HEK293 (cell line): ENCODE results near the gene SOX6.

Source experiments
- CTCF ChIP-seq: fragments of 450-650 bp; formaldehyde crosslinking; IDR thresholded peaks from 2 replicates; pipeline ENCODE4 v1.5.1; 2016; ENCODE audit warnings: missing biosample characterization, missing genetic modification characterization
- OVOL3 ChIP-seq: fragments of 450-650 bp; formaldehyde crosslinking; IDR thresholded peaks from 2 replicates; pipeline ENCODE4 v1.5.1; 2016; ENCODE audit warnings: missing biosample characterization, missing genetic modification characterization
- REST ChIP-seq: fragments of 450-650 bp; formaldehyde crosslinking; IDR thresholded peaks from 2 replicates; pipeline ENCODE4 v1.5.1; 2016; ENCODE audit warnings: missing biosample characterization, missing genetic modification characterization
- TCF7L2 ChIP-seq: IDR thresholded peaks from 2 replicates; pipeline ENCODE4 v1.6.1; 2011; ENCODE audit warnings: low read depth, mild to moderate bottlenecking, inconsistent platforms, low read length, moderate library complexity, borderline replicate concordance
- ZEB2 ChIP-seq: fragments of 450-650 bp; formaldehyde crosslinking; IDR thresholded peaks from 2 replicates; pipeline ENCODE4 v1.5.1; 2016; ENCODE audit warnings: missing biosample characterization, missing genetic modification characterization
- ZNF184 ChIP-seq: fragments of 450-650 bp; IDR thresholded peaks from 2 replicates; pipeline ENCODE4 v1.5.1; 2018; ENCODE audit warnings: missing biosample characterization, mild to moderate bottlenecking, missing genetic modification characterization
- ZNF274 ChIP-seq, 2 experiments: fragments of 200-500 bp in 1 of 2; fragments of 450-650 bp in 1 of 2; sonication (Bioruptor generic) in 1 of 2; formaldehyde crosslinking in 1 of 2; IDR thresholded peaks; 2 replicates each; pipeline versions ENCODE4 v1.5.1 to v1.6.1; 2014 to 2016; ENCODE audit warnings: borderline replicate concordance in 1 of 2, inconsistent platforms in 1 of 2, low read length in 1 of 2, missing biosample characterization in 1 of 2, missing genetic modification characterization in 1 of 2
- ZNF660 ChIP-seq: fragments of 450-650 bp; IDR thresholded peaks from 2 replicates; pipeline ENCODE4 v1.5.1; 2018; ENCODE audit warnings: missing biosample characterization, mild to moderate bottlenecking, missing genetic modification characterization
- ZNF792 ChIP-seq: fragments of 450-650 bp; formaldehyde crosslinking; IDR thresholded peaks from 2 replicates; pipeline ENCODE4 v1.5.1; 2016; ENCODE audit warnings: missing biosample characterization, missing genetic modification characterization

DNA sequence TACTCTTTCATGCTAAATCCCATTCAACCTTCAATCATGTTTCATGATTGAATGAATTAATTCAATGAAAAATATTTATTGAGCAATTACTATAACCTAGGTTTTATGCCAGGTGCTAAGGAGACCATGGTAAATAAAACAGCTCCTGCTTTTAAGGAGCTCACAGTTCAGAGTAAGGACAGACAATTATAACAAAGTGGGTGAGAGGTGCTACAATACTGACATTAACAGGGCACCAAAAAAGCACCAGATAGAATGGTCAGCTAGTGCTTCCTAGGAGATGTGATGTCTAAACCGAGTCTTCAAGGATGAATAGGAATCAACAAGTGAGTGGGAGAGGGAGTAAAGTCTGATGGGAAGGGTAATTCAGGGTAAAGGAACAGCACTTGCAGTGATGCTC, 366.7 kb downstream of the SOX6 start:
- TF ChIP-seq CTCF (no peak), ZEB2 (no peak), ZNF792 (no peak), TCF7L2 (no peak), ZNF660 (tag by site-specific recombination) (no peak), ZNF274 (IDR thresholded peaks at IDR 0.05; ENCODE audit: low read length) (no peak), ZNF274 (tag by site-specific recombination; IDR thresholded peaks at IDR 0.05; ENCODE audit: borderline replicate concordance) (no peak), OVOL3 (tag by site-specific recombination) (no peak), ZNF184 (no peak), REST (no peak)
